Measurements from ENCODE around the gene LRRC30. TPM values are rescaled to one million over a fixed set of nuclear protein-coding genes. Genes with fewer than 3 reads are reported as not detected.

The LRRC30 gene
- total and polyA plus RNA-seq, 2 of the 13 experiments (the other 11 are each of a cell fraction or from before 2014, with no cell fraction given) = not detected

GRCh38 chr18:7256618-7257425 is 25.9 kb downstream of the LRRC30 start:
- no peak overlapping the region for H3K27ac ChIP-seq (ENCODE audit: extremely low read length, insufficient read depth, low read length)
- FAIRE-seq (no peak), ATAC-seq (no peak), DNase-seq (ENCODE audit: low spot score) (no peak)
- intact Hi-C loops (cut with micrococcal nuclease; ENCODE audit: unreplicated experiment) = no loop called here
- H3K36me3 ChIP-seq (replicated peaks in 1 of 2; ENCODE audit: control insufficient read depth in 1 of 2, insufficient read depth in 2 of 2, low read length in 2 of 2) = no peaks in the 10 kb centered on the region
- H4K20me1 ChIP-seq (ENCODE audit: insufficient read depth, low read length) = no peaks in the 10 kb centered on the region
- TF ChIP-seq TCF7 (IDR thresholded peaks at IDR 0.05; ENCODE audit: low read depth) = no peak
- no peak for TF ChIP-seq ZNF572 (CRISPR knock-in tag; IDR thresholded peaks at IDR 0.05)
- no peak for TF ChIP-seq ZMAT5 (CRISPR knock-in tag; IDR thresholded peaks at IDR 0.05; ENCODE audit: borderline replicate concordance, low read depth)
- TF ChIP-seq ZNF839 (CRISPR knock-in tag; IDR thresholded peaks at IDR 0.05; ENCODE audit: borderline replicate concordance) = no peak
- TF ChIP-seq MAX (IDR thresholded peaks at IDR 0.05) = no peak
- no peak for TF ChIP-seq NCOA2 (CRISPR knock-in tag; IDR thresholded peaks at IDR 0.05)
- TF ChIP-seq BCL6 (CRISPR knock-in tag; IDR thresholded peaks at IDR 0.05) = no peak
- no TSS peak for BruUV-seq (replicated peaks)
- ChIA-PET CTCF (ENCODE audit: low intra/inter-chr PET ratio, low total read pairs) (no interaction called here), POLR2A (no interaction called here)
- no peak overlapping the region for H3K9ac ChIP-seq (ENCODE audit: insufficient read depth, low read depth, low read length)
- H3K4me3 ChIP-seq (replicated peaks in 1 of 3; ENCODE audit: insufficient read depth in 1 of 3, low read depth in 2 of 3, low read length in 3 of 3) = no peak overlapping the region
- no peaks in the 10 kb centered on the region for H3K9me3 ChIP-seq (ENCODE audit: low read length)
- H3K4me1 ChIP-seq (ENCODE audit: insufficient read depth, low read length) = no peaks in the 10 kb centered on the region
- peaks cover 0 to 17% of the 10 kb centered on the region in 2 experiments; a peak in 2 of 5 replicates for H3K27me3 ChIP-seq (ENCODE audit: control insufficient read depth in 1 of 2, insufficient read depth in 2 of 2, low read length in 2 of 2)
- no peak overlapping the region for H3K4me2 ChIP-seq (ENCODE audit: low read depth, low read length)
- in situ Hi-C loops (cut with HindIII; ENCODE audit: extremely low pct_ligation_motif_present, low pct_unique_long_range_greater_than_20kb) = loop anchor here (25.0 kb wide), 2 partner anchors 530 to 1130 kb away; no protein-coding TSS in a partner anchor
- WGBS (ENCODE audit: low lambda C conversion rate) = 11% methylated on average over 10 of the region's 10 CpGs
- H2AFZ ChIP-seq (ENCODE audit: low read length) = no peak overlapping the region
- H3K79me2 ChIP-seq (ENCODE audit: insufficient read depth, low read length) = no peaks in the 10 kb centered on the region

- 23% methylated on average over 3 of the region's 3 CpGs for WGBS (ENCODE audit: low lambda C conversion rate)
- Histone ChIP-seq H4K20me1 (ENCODE audit: insufficient read depth, low read length) (no peaks in the 10 kb centered on the region), H3K27ac (ENCODE audit: extremely low read length, insufficient read depth, low read length) (no peak overlapping the region), H3K4me1 (ENCODE audit: insufficient read depth, low read length) (no peaks in the 10 kb centered on the region), H2AFZ (ENCODE audit: low read length) (no peak overlapping the region), H3K9me3 (ENCODE audit: low read length) (no peaks in the 10 kb centered on the region), H3K79me2 (ENCODE audit: insufficient read depth, low read length) (no peaks in the 10 kb centered on the region), H3K4me2 (ENCODE audit: low read depth, low read length) (no peak overlapping the region), H3K9ac (ENCODE audit: insufficient read depth, low read depth, low read length) (no peak overlapping the region), H3K27me3 (ENCODE audit: control insufficient read depth in 1 of 2, insufficient read depth in 2 of 2, low read length in 2 of 2) (peaks cover 0 to 16% of the 10 kb centered on the region in 2 experiments; a peak in 2 of 5 replicates), H3K4me3 (replicated peaks in 1 of 3; ENCODE audit: insufficient read depth in 1 of 3, low read depth in 2 of 3, low read length in 3 of 3) (no peak overlapping the region), H3K36me3 (replicated peaks in 1 of 2; ENCODE audit: control insufficient read depth in 1 of 2, insufficient read depth in 2 of 2, low read length in 2 of 2) (no peaks in the 10 kb centered on the region)
- in situ Hi-C loops (cut with HindIII; ENCODE audit: extremely low pct_ligation_motif_present, low pct_unique_long_range_greater_than_20kb) (loop anchor here (25.0 kb wide), 2 partner anchors 530 to 1130 kb away; no protein-coding TSS in a partner anchor), intact Hi-C loops (cut with micrococcal nuclease; ENCODE audit: unreplicated experiment) (no loop called here)
- ChIA-PET CTCF (ENCODE audit: low intra/inter-chr PET ratio, low total read pairs) (no interaction called here), POLR2A (no interaction called here)
- BruUV-seq (replicated peaks) = no TSS peak
- no peak for DNase-seq (ENCODE audit: low spot score)
- no peak for ATAC-seq
- no peak for FAIRE-seq
- TF ChIP-seq KLF15 (CRISPR knock-in tag; IDR thresholded peaks at IDR 0.05; ENCODE audit: borderline replicate concordance) (no peak), ZNF558 (CRISPR knock-in tag; IDR thresholded peaks at IDR 0.05; ENCODE audit: borderline replicate concordance) (no peak), HES4 (CRISPR knock-in tag; IDR thresholded peaks at IDR 0.05; ENCODE audit: borderline replicate concordance) (no peak), ZNF530 (CRISPR knock-in tag; IDR thresholded peaks at IDR 0.05; ENCODE audit: low read depth) (no peak), ZBTB3 (CRISPR knock-in tag; IDR thresholded peaks at IDR 0.05; ENCODE audit: borderline replicate concordance, low read depth) (no peak), SMAD1 (CRISPR knock-in tag; IDR thresholded peaks at IDR 0.05; ENCODE audit: borderline replicate concordance, low read depth) (no peak), ATRX (CRISPR knock-in tag; IDR thresholded peaks at IDR 0.05; ENCODE audit: borderline replicate concordance) (no peak), PRMT3 (CRISPR knock-in tag; IDR thresholded peaks at IDR 0.05; ENCODE audit: borderline replicate concordance, low read depth) (no peak), FOSL1 (CRISPR knock-in tag; IDR thresholded peaks at IDR 0.05; ENCODE audit: borderline replicate concordance) (no peak), ATF6 (CRISPR knock-in tag; conservative IDR thresholded peaks at IDR 0.05) (no peak)
Measured at GRCh38 chr18:7257426-7257740, 26.5 kb downstream of the LRRC30 start.
